HEK293 (cell line): ENCODE results near the gene SMCO4.

ENCODE experiments used
- ZNF121 ChIP-seq: fragments of 450-650 bp; formaldehyde crosslinking; IDR thresholded peaks from 2 replicates; pipeline ENCODE4 v1.5.1; 2016; ENCODE audit warnings: missing biosample characterization, missing genetic modification characterization
- ZNF510 ChIP-seq: fragments of 450-650 bp; formaldehyde crosslinking; IDR thresholded peaks from 2 replicates; pipeline ENCODE4 v1.5.1; 2018; ENCODE audit warnings: mild to moderate bottlenecking, missing genetic modification characterization, missing biosample characterization; ENCODE audit not compliant: insufficient replicate concordance
- TF ChIP-seq, protein P1 (sequence below): fragments of 450-650 bp; formaldehyde crosslinking; IDR thresholded peaks from 2 replicates; pipeline ENCODE4 v1.5.1; 2016; ENCODE audit warnings: missing biosample characterization, missing genetic modification characterization

DNA sequence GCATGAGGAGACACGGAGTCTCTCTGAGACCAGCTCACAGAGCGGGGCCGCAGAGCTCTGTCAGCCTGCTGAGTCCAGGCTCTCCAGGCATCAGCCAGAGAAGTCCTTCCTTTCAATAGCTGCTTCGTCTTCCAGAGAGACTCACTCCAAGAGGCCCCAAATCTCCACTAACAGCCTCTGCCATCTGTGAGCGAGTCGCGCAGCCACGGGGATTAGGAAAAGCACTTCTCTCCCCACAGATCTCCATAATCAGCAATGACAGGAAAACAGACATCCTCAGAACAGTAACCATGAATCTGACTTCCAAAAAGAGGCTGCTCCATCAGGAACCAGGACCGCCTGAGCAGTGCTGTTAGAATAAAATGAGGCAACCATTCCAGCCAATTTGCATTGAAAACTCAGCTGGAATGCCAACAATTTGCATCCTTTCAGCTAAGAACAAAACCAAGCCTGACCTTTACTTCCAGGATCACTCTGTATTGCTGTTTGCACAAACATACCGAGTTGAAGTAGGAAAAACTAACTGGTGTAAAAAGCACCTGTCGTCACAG is 65.4 kb downstream of the SMCO4 start:
- TF ChIP-seq, protein P1, sequence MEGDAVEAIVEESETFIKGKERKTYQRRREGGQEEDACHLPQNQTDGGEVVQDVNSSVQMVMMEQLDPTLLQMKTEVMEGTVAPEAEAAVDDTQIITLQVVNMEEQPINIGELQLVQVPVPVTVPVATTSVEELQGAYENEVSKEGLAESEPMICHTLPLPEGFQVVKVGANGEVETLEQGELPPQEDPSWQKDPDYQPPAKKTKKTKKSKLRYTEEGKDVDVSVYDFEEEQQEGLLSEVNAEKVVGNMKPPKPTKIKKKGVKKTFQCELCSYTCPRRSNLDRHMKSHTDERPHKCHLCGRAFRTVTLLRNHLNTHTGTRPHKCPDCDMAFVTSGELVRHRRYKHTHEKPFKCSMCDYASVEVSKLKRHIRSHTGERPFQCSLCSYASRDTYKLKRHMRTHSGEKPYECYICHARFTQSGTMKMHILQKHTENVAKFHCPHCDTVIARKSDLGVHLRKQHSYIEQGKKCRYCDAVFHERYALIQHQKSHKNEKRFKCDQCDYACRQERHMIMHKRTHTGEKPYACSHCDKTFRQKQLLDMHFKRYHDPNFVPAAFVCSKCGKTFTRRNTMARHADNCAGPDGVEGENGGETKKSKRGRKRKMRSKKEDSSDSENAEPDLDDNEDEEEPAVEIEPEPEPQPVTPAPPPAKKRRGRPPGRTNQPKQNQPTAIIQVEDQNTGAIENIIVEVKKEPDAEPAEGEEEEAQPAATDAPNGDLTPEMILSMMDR (tag by site-specific recombination), result no peak
- TF ChIP-seq ZNF121 (tag by site-specific recombination) (no peak), ZNF510 (no peak)
